Ovary (tissue), 9 donors: ENCODE results near the gene TMEM258. TPM values are rescaled to one million over a fixed set of nuclear protein-coding genes. Genes with fewer than 3 reads are reported as not detected.

Experiments used
- DNase-seq, 5 donors: peaks; one replicate each; pipeline ENCODE4 v3.0.0-alpha.2; 2019 to 2020
- H3K27ac ChIP-seq, 2 donors: fragments of 200-600 bp; one replicate each; pipeline versions ENCODE4 v1.5.1 to v1.8.0; 2019 to 2022
- H3K27me3 ChIP-seq: fragments of 200-600 bp; one replicate; pipeline ENCODE4 v1.8.0; 2022
- H3K36me3 ChIP-seq: fragments of 200-600 bp; sonication (generic); one replicate; pipeline ENCODE4 v1.5.1; 2019
- H3K4me1 ChIP-seq: one replicate; pipeline ENCODE4 v1.8.1; 2013; ENCODE audit warnings: mild to moderate bottlenecking, moderate library complexity; ENCODE audit not compliant: insufficient read depth
- H3K4me3 ChIP-seq: fragments of 200-600 bp; sonication (generic); one replicate; pipeline ENCODE4 v1.5.1; 2017
- H3K9me3 ChIP-seq, 2 donors: fragments of 200-600 bp in 1 of 2; sonication (generic) in 1 of 2; one replicate each; pipeline versions ENCODE4 v1.5.1 to v1.8.1; 2013 to 2019; ENCODE audit warnings: mild to moderate bottlenecking in 1 of 2, moderate library complexity in 1 of 2
- CTCF ChIP-seq, 3 donors: fragments of 450-650 bp in 2 of 3; fragments of 200-600 bp in 1 of 3; IDR thresholded peaks; one replicate each; pipeline versions ENCODE4 v1.5.1 to v1.8.0; 2016 to 2022; ENCODE audit warnings: antibody characterized with exemption in 3 of 3, mild to moderate bottlenecking in 1 of 3
- EP300 ChIP-seq: sonication (generic); formaldehyde crosslinking; IDR thresholded peaks from one replicate; pipeline ENCODE4 v1.6.1; 2017; ENCODE audit warnings: antibody characterized with exemption
- POLR2A ChIP-seq: fragments of 450-650 bp; IDR thresholded peaks from one replicate; pipeline ENCODE4 v1.6.1; 2017; ENCODE audit warnings: antibody characterized with exemption, mild to moderate bottlenecking, moderate library complexity
- WGBS, 3 donors: extraction: QIAGEN DNeasy Blood & Tissue Kit in 1 of 3; methylation state at CpG; one replicate each; pipeline versions ENCODE4 v1.1.5 to v1.1.7; 2013 to 2017; 5-methylcytosine and 5-hydroxymethylcytosine counted together
- intact Hi-C, 4 donors: fragments of 100-400 bp; cut with DNase I; formaldehyde crosslinking; loops; one replicate each; pipeline versions ENCODE4 v1.11.0 to v1.15.1; 2022 to 2023
- polyA plus RNA-seq, 2 donors: library from polyadenylated mRNA; stranded (reverse); fragments of 200-250 nt in 1 of 2; fragments of 350-450 nt in 1 of 2; fragmentation: Illumina TruSeq in 1 of 2; extraction: RNeasy Lipid Tissue Mini Kit (QIAGEN cat#74804) in 1 of 2; gene quantifications; one replicate each; pipeline ENCODE4 v1.2.3, GENCODE V29; 2013 to 2014
- total RNA-seq, 7 donors: library from RNA; depleted of rRNA in 2 of 7; stranded (reverse); fragments of >200 nt in 2 of 7; fragmentation: NEBNext Ultra II Directional in 3 of 7; extraction: Animal tissue kit (Norgen Biotek cat#: 25700) in 3 of 7; gene quantifications; one replicate each; pipeline versions ENCODE4 v1.1.0 to v1.2.4, GENCODE V29; 2016 to 2023
- donor health status: DM: no; HTN: no; CAD: no; lungs with moderate emphysema.
- donor health status: DM: no; HTN: no; CAD: no.
- donor health status: Bipolar disorder and iron deficiency.
- donor health status: DM: yes; HTN: yes; CAD: no.
- donor health status: DM: no; HTN: no; CAD: no.
- donor health status: DM: yes; HTN: yes; CAD: no.

The TMEM258 gene
- total and polyA plus RNA-seq, 9 donors = 32.2 to 192 (median 119) TPM

GRCh38 chr11:61833926-61834277 lies 41.5 kb upstream of the TMEM258 start:
- peaks cover 15% of the 10 kb centered on the region for H3K4me1 ChIP-seq
- no peaks in the 10 kb centered on the region for H3K27me3 ChIP-seq
- 92 to 94% (median 94%) methylated on average over 12 of the region's 12 CpGs for WGBS, 3 donors
- no peak overlapping the region for H3K4me3 ChIP-seq
- no peaks in the 10 kb centered on the region for H3K36me3 ChIP-seq
- H3K27ac ChIP-seq = peak overlapping the region; percentile 34 to 45
- no peak for TF ChIP-seq CTCF (IDR thresholded peaks at IDR 0.05)
- no peak for TF ChIP-seq POLR2A
- no peak for TF ChIP-seq EP300
- DNase-seq = no peak
- intact Hi-C loops = no loop called here
- no peaks in the 10 kb centered on the region for H3K9me3 ChIP-seq

- Histone ChIP-seq H3K27me3 (no peaks in the 10 kb centered on the region), H3K4me1 (peaks cover 15% of the 10 kb centered on the region), H3K27ac (no peak overlapping the region), H3K4me3 (no peak overlapping the region), H3K9me3 (no peaks in the 10 kb centered on the region), H3K36me3 (no peaks in the 10 kb centered on the region)
- intact Hi-C loops = no loop called here
- no peak for TF ChIP-seq POLR2A
- TF ChIP-seq CTCF (IDR thresholded peaks at IDR 0.05) = no peak
- no peak for TF ChIP-seq EP300
- no peak for DNase-seq
- WGBS, 3 donors = 83 to 91% (median 90%) methylated on average over 11 of the region's 11 CpGs
Measured at GRCh38 chr11:61833471-61833870, 41.1 kb upstream of the TMEM258 start.

GRCh38 chr11:61832754-61833153 lies 40.4 kb upstream of the TMEM258 start:
- 71 to 83% (median 74%) methylated on average over 7 of the region's 7 CpGs for WGBS, 3 donors
- intact Hi-C loops = no loop called here
- DNase-seq = no peak

GRCh38 chr11:61832207-61832606 lies 39.8 kb upstream of the TMEM258 start:
- H3K9me3 ChIP-seq = no peaks in the 10 kb centered on the region
- H3K36me3 ChIP-seq = no peaks in the 10 kb centered on the region
- no peak overlapping the region for H3K27ac ChIP-seq
- peaks cover 15% of the 10 kb centered on the region for H3K4me1 ChIP-seq
- TF ChIP-seq EP300 (no peak), POLR2A (no peak), CTCF (IDR thresholded peaks at IDR 0.05) (no peak)
- H3K4me3 ChIP-seq = no peak overlapping the region
- DNase-seq = no peak
- 88 to 92% (median 90%) methylated on average over 4 of the region's 4 CpGs for WGBS, 3 donors
- H3K27me3 ChIP-seq = no peaks in the 10 kb centered on the region
- intact Hi-C loops = no loop called here

More at GRCh38 chr11:61832754-61833153, 40.4 kb upstream of the TMEM258 start:
- TF ChIP-seq EP300 (no peak), CTCF (IDR thresholded peaks at IDR 0.05) (no peak), POLR2A (no peak)
- H3K36me3 ChIP-seq = no peaks in the 10 kb centered on the region
- peaks cover 15% of the 10 kb centered on the region for H3K4me1 ChIP-seq
- no peaks in the 10 kb centered on the region for H3K9me3 ChIP-seq
- no peak overlapping the region for H3K27ac ChIP-seq
- H3K4me3 ChIP-seq = no peak overlapping the region
- no peaks in the 10 kb centered on the region for H3K27me3 ChIP-seq
